Mucosa of rectum (tissue), 2 donors: ENCODE data around the gene LRMDA.

Experiments
- H3K27ac ChIP-seq, 2 donors: one replicate each; pipeline ENCODE4 v1.7.0; 2013; ENCODE audit warnings: inconsistent platforms in 2 of 2, low read depth in 2 of 2, low read length in 2 of 2
- H3K27me3 ChIP-seq, 2 donors: one replicate each; pipeline ENCODE4 v1.7.0; 2013; ENCODE audit warnings: low read length in 2 of 2; ENCODE audit not compliant: control insufficient read depth in 2 of 2, insufficient read depth in 2 of 2
- H3K36me3 ChIP-seq, 2 donors: one replicate each; pipeline ENCODE4 v1.7.0; 2013; ENCODE audit warnings: low read length in 2 of 2; ENCODE audit not compliant: control insufficient read depth in 2 of 2, insufficient read depth in 2 of 2
- H3K4me1 ChIP-seq, 2 donors: one replicate each; pipeline ENCODE4 v1.7.0; 2013; ENCODE audit warnings: low read length in 2 of 2, mild to moderate bottlenecking in 1 of 2; ENCODE audit not compliant: control insufficient read depth in 2 of 2, insufficient read depth in 2 of 2
- H3K4me3 ChIP-seq, 2 donors: one replicate each; pipeline ENCODE4 v1.7.0; 2013; ENCODE audit warnings: low read length in 2 of 2
- H3K9ac ChIP-seq, 2 donors: one replicate each; pipeline ENCODE4 v1.7.0; 2013; ENCODE audit warnings: low read length in 2 of 2, low read depth in 1 of 2, mild to moderate bottlenecking in 1 of 2
- H3K9me3 ChIP-seq, 2 donors: one replicate each; pipeline ENCODE4 v1.7.0; 2013; ENCODE audit warnings: low read length in 2 of 2; ENCODE audit not compliant: control insufficient read depth in 2 of 2
- donor health status: healthy.
- donor health status: Normal muscosa, but diverticular disease.

LRMDA gene

DNA sequence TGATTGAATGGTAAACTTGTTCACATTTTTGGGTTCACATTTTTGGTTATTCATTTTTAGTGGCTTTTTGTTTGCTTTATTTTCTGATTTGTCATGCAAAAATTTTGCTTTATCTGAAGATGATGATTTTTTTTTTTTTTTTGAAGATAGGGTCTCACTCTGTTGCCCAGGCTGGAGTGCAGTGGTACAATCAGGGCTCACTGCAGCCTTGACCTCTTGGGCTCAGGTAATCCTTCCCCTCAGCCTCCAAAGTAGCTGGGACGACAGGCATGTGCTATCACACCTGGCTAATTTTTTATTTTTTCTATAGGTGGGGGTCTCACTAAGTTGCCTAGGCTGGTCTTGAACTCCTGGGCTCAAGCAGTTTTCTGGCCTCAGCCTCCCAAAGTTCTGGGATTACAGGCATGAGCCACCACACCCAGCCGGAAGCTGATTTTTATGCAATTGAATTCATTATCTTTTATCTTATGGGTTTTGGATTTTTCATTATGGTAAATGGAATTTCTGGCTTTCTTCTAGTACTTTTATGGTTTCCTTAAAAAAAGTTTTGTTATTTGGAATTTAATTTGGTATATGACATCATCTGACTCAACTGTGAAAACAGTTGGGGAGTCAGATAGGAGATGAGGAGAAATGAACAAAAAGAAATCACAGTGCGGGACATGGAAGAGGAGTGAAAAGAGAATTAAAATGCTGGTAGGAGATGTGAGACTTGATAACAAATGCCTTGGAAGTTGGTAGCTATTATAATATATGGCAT is 158.7 kb downstream of the LRMDA start:
- no peaks in the 10 kb centered on the region for H3K27me3 ChIP-seq
- H3K9ac ChIP-seq = no peak overlapping the region
- H3K4me1 ChIP-seq = no peaks in the 10 kb centered on the region
- H3K36me3 ChIP-seq = no peaks in the 10 kb centered on the region
- no peak overlapping the region for H3K4me3 ChIP-seq
- no peaks in the 10 kb centered on the region for H3K9me3 ChIP-seq
- H3K27ac ChIP-seq = no peak overlapping the region

DNA sequence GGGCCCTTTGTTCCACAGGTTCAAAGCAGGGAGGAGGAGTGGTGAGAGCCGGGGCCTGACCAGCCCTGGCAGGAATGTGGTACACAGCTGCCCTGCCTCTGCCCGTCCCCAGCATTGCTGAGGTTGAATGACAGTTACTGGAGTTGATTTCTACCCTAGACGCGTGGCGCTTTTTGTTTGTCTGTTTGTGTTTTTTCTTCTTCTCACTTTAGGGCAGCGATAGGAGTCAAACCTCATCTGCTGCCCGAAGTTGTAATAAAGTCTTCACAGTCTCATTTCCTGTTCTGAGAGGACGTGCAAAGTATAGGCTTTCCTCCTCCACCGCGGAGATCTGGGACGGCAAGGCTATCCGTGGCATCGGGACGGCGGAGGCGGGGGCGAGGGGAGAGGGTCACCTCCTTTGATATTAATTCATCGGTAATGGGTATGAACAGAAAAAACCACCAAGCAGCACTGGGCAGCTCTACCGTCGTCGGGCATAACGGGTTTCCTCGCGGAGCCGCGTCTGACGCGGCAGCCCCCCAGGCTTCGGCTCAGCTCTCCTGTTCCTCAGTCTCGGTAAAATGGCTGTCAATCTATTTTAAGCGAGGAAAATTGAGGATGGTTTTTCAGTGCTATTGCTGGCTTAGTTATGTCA is 160.8 kb downstream of the LRMDA start:
- Histone ChIP-seq H3K9me3 (no peaks in the 10 kb centered on the region), H3K4me3 (no peak overlapping the region), H3K27me3 (no peaks in the 10 kb centered on the region), H3K36me3 (no peaks in the 10 kb centered on the region), H3K9ac (no peak overlapping the region), H3K27ac (no peak overlapping the region), H3K4me1 (no peaks in the 10 kb centered on the region)

- no peak overlapping the region for H3K9ac ChIP-seq
- H3K27ac ChIP-seq = no peak overlapping the region
- H3K4me3 ChIP-seq = no peak overlapping the region
- no peaks in the 10 kb centered on the region for H3K4me1 ChIP-seq
- H3K27me3 ChIP-seq = no peaks in the 10 kb centered on the region
- no peaks in the 10 kb centered on the region for H3K9me3 ChIP-seq
- no peaks in the 10 kb centered on the region for H3K36me3 ChIP-seq
Observed at GRCh38 chr10:75592791-75593643, 161.6 kb downstream of the LRMDA start.

- H3K27ac ChIP-seq = no peak overlapping the region
- H3K36me3 ChIP-seq = no peaks in the 10 kb centered on the region
- no peak overlapping the region for H3K9ac ChIP-seq
- no peaks in the 10 kb centered on the region for H3K9me3 ChIP-seq
- H3K4me1 ChIP-seq = no peaks in the 10 kb centered on the region
- no peak overlapping the region for H3K4me3 ChIP-seq
- no peaks in the 10 kb centered on the region for H3K27me3 ChIP-seq
Observed at GRCh38 chr10:75593692-75594556, 162.5 kb downstream of the LRMDA start.

DNA sequence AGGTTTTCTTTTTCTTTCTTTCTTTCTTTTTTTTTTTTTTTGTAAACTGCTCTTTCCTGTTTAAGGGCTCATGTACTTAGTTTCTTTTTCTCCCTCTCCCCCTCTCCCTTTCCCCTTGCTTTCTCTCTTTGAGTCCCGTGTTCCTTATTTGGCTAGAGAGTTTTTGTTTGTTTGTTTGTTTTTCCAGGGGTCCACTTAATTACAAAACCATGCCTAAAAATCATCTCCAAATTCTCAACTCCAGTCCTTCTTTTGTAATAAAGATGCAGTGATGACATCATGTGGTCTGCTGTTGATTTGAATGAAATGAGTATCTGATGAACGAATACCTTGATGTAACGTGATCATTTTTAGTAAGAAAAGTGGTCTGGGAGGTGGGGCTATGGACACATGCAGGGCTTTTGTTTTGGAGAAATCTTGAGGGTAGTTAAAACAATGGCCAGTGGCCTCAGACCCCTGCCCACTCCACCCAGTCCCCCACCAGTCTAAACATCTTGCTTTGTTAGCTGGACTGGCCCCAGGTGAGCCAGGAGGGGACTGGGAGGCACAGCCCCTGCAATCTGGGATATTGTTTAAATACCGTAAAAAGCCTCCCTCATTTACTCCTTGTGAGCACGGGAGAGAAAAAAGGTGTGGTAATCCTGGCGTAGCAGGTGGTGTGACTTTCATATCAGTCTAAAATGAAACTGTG is 165.7 kb downstream of the LRMDA start:
- no peak overlapping the region for H3K4me3 ChIP-seq

DNA sequence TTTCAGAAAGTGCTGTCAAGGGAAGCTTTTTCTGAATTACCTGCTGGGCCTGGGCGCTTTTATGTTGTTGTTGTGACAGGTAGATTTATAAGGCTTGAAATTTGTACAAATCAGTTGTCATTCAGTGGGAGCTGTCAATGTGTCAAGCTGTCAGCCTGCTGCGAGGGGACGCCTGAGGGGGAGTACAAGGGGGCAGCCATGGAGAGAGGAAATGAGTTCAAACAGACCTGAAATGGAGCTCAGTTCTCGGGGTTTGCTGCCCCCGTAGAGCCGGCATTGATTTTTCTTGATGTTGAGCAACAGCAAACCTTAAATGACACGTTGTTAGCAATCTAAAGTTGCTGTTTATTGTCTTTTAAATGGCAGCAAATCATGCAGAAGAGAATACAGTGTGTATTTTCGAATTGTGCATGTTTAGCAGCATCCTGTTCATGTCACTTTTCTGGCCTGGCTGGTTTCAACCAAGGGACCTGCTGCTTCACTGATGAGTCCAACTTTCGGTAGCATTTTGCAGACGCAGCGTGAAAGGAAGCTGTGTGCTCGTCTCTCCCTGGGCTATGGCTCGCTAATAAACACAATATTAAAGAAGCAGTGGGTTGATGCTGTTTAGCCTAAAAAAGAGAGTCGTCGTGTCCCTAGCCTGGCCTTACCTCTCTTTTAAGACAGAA is 166.5 kb downstream of the LRMDA start:
- H3K9ac ChIP-seq = no peak overlapping the region
- H3K27ac ChIP-seq = no peak overlapping the region
- H3K36me3 ChIP-seq = no peaks in the 10 kb centered on the region
- H3K9me3 ChIP-seq = no peaks in the 10 kb centered on the region
- no peak overlapping the region for H3K4me3 ChIP-seq
- no peaks in the 10 kb centered on the region for H3K4me1 ChIP-seq
- no peaks in the 10 kb centered on the region for H3K27me3 ChIP-seq

More for the DNA sequence above, 165.7 kb downstream of the LRMDA start:
- Histone ChIP-seq H3K27me3 (no peaks in the 10 kb centered on the region), H3K9ac (no peak overlapping the region), H3K36me3 (no peaks in the 10 kb centered on the region), H3K4me1 (no peaks in the 10 kb centered on the region), H3K27ac (no peak overlapping the region), H3K9me3 (no peaks in the 10 kb centered on the region)

- Histone ChIP-seq H3K4me3 (no peak overlapping the region), H3K27ac (no peak overlapping the region), H3K27me3 (no peaks in the 10 kb centered on the region), H3K9ac (no peak overlapping the region), H3K9me3 (no peaks in the 10 kb centered on the region), H3K36me3 (no peaks in the 10 kb centered on the region), H3K4me1 (no peaks in the 10 kb centered on the region)
Observed at GRCh38 chr10:75598998-75599397, 167.6 kb downstream of the LRMDA start.

DNA sequence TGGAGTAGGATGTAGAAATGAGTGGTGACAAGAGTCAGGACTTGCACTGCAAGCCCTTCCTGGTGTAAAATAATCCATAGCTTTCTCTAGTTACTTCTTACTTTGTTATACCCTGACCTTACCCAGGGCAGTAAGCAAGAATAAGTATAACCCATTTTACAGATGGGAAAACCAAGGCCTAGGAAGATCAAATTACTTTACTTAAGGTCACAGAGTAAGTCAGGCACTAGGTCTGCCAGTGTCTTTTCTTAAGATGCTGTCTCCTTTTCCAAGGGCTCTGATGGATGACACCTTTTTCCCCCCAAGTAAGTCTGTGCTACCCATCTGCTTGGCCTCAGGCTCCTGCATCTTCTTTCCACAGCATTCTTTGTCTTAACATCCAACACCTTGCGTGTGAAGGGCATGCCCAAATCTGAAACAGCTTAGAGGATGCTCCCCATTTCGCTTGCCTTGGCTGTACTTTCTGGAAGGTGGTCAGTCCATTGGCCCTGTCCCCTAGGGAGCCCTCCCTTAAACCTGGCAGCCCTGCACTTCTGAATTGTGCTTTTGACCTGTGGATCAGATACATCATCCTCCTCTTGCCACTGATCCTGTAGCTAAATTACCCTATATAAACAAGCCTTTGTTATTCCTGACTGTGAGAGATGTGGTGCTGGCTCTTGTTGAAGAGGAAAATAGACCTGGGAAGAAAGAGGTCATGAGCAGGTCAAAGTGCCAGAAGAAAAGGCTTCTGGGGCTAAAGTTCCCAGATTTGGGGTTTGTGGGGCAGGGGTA is 168.6 kb downstream of the LRMDA start:
- H3K27ac ChIP-seq = no peak overlapping the region
- H3K9ac ChIP-seq = no peak overlapping the region
- H3K4me3 ChIP-seq = no peak overlapping the region
- H3K9me3 ChIP-seq = no peaks in the 10 kb centered on the region
- H3K27me3 ChIP-seq = no peaks in the 10 kb centered on the region
- H3K4me1 ChIP-seq = no peaks in the 10 kb centered on the region
- H3K36me3 ChIP-seq = no peaks in the 10 kb centered on the region
